ENCODE data around the gene MIDN.

Gene MIDN

GRCh38 chr19:1292419-1293151 is 44.2 kb downstream of the MIDN start:
- Histone ChIP-seq H3K27me3 (ENCODE audit: insufficient read depth, low read length, poor library complexity) (no peaks in the 10 kb centered on the region), H3K4me2 (ENCODE audit: low read length) (no peak overlapping the region), H3K56ac (ENCODE audit: low read length) (no peak overlapping the region), H4K5ac (ENCODE audit: low read length) (no peak overlapping the region), H3K27ac (ENCODE audit: low read depth, low read length) (no peak overlapping the region), H3K18ac (ENCODE audit: low read length) (no peak overlapping the region), H2BK5ac (ENCODE audit: low read length) (no peak overlapping the region), H2BK15ac (replicated peaks; ENCODE audit: low read depth) (no peak overlapping the region), H3K4me1 (ENCODE audit: control insufficient read depth, low read depth, low read length) (no peaks in the 10 kb centered on the region), H3K23ac (ENCODE audit: low read length) (no peak overlapping the region), H2AK5ac (ENCODE audit: low read length) (no peak overlapping the region), H3K4ac (ENCODE audit: low read depth, low read length) (no peak overlapping the region), H3K79me2 (ENCODE audit: control insufficient read depth, insufficient read depth, low read length) (no peaks in the 10 kb centered on the region), H3K9ac (ENCODE audit: low read length) (no peak overlapping the region), H3K4me3 (ENCODE audit: low read length) (no peak overlapping the region), H3K79me1 (ENCODE audit: low read length) (no peaks in the 10 kb centered on the region), H4K8ac (ENCODE audit: low read depth, low read length) (no peak overlapping the region), H2BK120ac (ENCODE audit: low read depth, low read length) (no peak overlapping the region), H3K36me3 (ENCODE audit: control insufficient read depth, insufficient read depth, low read length) (no peaks in the 10 kb centered on the region)
- no CpG with 5 or more reads among the region's 17 CpGs for WGBS (ENCODE audit: extremely low coverage, insufficient coverage, low lambda C conversion rate)
- DNase-seq, result no peak

DNA sequence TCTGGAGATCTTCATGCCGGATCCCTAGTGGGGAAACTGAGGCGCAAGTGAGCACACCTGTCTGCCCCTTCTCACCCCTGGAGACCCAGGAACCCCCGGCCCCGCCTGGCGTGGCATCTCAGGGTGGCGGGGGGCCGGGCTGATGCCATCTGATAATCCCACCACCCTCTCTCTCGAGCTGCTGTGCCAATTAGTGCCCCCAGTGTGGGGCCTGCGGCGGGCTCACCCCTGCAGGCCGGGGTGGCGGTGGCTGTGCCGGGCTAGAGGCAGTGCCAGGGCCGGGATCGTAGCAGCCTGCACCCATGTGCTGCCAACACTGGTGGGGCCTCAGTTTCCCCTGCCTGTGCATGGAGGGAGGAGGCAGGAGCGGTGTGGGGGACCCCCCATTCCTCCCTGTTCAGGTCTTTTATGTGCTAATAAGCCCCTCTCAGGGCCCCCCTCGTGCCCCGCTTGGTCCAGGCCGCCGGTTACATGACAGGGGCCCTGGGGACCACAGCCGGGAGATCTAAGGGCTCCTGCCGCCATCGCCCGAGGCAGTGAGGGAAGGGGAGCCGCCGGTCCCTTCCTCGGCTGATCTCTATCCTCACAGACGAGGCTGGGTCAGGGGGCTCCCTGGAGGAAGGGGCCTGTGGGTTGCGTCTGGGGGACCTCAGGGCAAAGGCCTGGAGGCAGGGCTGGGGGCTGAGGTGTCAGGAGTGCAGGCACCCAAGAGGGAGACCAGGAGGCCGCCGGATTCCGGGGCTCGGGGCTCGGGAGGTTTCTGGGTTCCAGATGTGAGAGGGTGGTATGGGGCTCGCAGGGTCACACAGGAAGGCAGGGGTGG is 45.6 kb downstream of the MIDN start:
- H4K5ac ChIP-seq (ENCODE audit: low read length), result no peak overlapping the region

DNA sequence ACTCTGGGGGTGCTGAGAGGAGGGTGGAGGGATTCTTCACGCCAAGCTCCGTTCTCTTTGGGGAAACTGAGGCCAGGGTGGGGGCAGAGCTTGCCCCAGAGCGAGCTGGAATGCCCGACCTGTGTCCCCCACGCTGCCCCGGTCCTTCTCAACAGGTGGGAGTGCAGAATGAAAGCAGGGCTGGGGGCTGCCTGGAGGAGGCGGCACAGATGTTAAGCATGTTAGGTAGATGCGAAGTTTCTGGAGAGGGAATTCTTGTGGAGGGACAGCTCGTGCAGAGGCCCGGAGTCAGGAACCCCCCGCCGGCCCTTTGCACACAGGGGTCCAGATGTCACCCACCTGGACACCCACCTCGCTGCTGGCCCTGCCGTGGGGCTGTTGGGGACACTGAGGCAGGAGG is 46.3 kb downstream of the MIDN start:
- no peak overlapping the region for H3K18ac ChIP-seq (ENCODE audit: low read length)
- H2BK5ac ChIP-seq (ENCODE audit: low read length), result no peak overlapping the region
- H3K79me1 ChIP-seq (ENCODE audit: low read length), result no peaks in the 10 kb centered on the region
- no peak overlapping the region for H3K4me3 ChIP-seq (ENCODE audit: low read length)
- H3K4me1 ChIP-seq (ENCODE audit: control insufficient read depth, low read depth, low read length), result no peaks in the 10 kb centered on the region
- H2BK120ac ChIP-seq (ENCODE audit: low read depth, low read length), result no peak overlapping the region
- H3K4me2 ChIP-seq (ENCODE audit: low read length), result no peak overlapping the region
- no peak overlapping the region for H2BK15ac ChIP-seq (replicated peaks; ENCODE audit: low read depth)
- H3K36me3 ChIP-seq (ENCODE audit: control insufficient read depth, insufficient read depth, low read length), result no peaks in the 10 kb centered on the region
- no peak overlapping the region for H4K8ac ChIP-seq (ENCODE audit: low read depth, low read length)
- H3K27me3 ChIP-seq (ENCODE audit: insufficient read depth, low read length, poor library complexity), result no peaks in the 10 kb centered on the region
- no peak overlapping the region for H3K56ac ChIP-seq (ENCODE audit: low read length)
- H4K5ac ChIP-seq (ENCODE audit: low read length), result no peak overlapping the region
- H2AK5ac ChIP-seq (ENCODE audit: low read length), result no peak overlapping the region
- no peaks in the 10 kb centered on the region for H3K79me2 ChIP-seq (ENCODE audit: control insufficient read depth, insufficient read depth, low read length)
- H3K27ac ChIP-seq (ENCODE audit: low read depth, low read length), result no peak overlapping the region
- no peak overlapping the region for H3K9ac ChIP-seq (ENCODE audit: low read length)
- no peak overlapping the region for H3K23ac ChIP-seq (ENCODE audit: low read length)
- no CpG with 5 or more reads among the region's 14 CpGs for WGBS (ENCODE audit: extremely low coverage, insufficient coverage, low lambda C conversion rate)
- H3K4ac ChIP-seq (ENCODE audit: low read depth, low read length), result no peak overlapping the region
- no peak for DNase-seq

More for the DNA sequence above, 45.6 kb downstream of the MIDN start:
- Histone ChIP-seq H3K4me2 (ENCODE audit: low read length) (no peak overlapping the region), H3K4ac (ENCODE audit: low read depth, low read length) (no peak overlapping the region), H3K56ac (ENCODE audit: low read length) (no peak overlapping the region), H3K27ac (ENCODE audit: low read depth, low read length) (no peak overlapping the region), H3K79me2 (ENCODE audit: control insufficient read depth, insufficient read depth, low read length) (no peaks in the 10 kb centered on the region), H3K4me1 (ENCODE audit: control insufficient read depth, low read depth, low read length) (no peaks in the 10 kb centered on the region), H3K9ac (ENCODE audit: low read length) (no peak overlapping the region), H2BK5ac (ENCODE audit: low read length) (no peak overlapping the region), H3K79me1 (ENCODE audit: low read length) (no peaks in the 10 kb centered on the region), H2BK120ac (ENCODE audit: low read depth, low read length) (no peak overlapping the region), H3K27me3 (ENCODE audit: insufficient read depth, low read length, poor library complexity) (no peaks in the 10 kb centered on the region), H3K18ac (ENCODE audit: low read length) (no peak overlapping the region), H2BK15ac (replicated peaks; ENCODE audit: low read depth) (no peak overlapping the region), H4K8ac (ENCODE audit: low read depth, low read length) (no peak overlapping the region), H2AK5ac (ENCODE audit: low read length) (no peak overlapping the region), H3K4me3 (ENCODE audit: low read length) (no peak overlapping the region), H3K23ac (ENCODE audit: low read length) (no peak overlapping the region), H3K36me3 (ENCODE audit: control insufficient read depth, insufficient read depth, low read length) (no peaks in the 10 kb centered on the region)
- no peak for DNase-seq
- WGBS (ENCODE audit: extremely low coverage, insufficient coverage, low lambda C conversion rate), result no CpG with 5 or more reads among the region's 35 CpGs

DNA sequence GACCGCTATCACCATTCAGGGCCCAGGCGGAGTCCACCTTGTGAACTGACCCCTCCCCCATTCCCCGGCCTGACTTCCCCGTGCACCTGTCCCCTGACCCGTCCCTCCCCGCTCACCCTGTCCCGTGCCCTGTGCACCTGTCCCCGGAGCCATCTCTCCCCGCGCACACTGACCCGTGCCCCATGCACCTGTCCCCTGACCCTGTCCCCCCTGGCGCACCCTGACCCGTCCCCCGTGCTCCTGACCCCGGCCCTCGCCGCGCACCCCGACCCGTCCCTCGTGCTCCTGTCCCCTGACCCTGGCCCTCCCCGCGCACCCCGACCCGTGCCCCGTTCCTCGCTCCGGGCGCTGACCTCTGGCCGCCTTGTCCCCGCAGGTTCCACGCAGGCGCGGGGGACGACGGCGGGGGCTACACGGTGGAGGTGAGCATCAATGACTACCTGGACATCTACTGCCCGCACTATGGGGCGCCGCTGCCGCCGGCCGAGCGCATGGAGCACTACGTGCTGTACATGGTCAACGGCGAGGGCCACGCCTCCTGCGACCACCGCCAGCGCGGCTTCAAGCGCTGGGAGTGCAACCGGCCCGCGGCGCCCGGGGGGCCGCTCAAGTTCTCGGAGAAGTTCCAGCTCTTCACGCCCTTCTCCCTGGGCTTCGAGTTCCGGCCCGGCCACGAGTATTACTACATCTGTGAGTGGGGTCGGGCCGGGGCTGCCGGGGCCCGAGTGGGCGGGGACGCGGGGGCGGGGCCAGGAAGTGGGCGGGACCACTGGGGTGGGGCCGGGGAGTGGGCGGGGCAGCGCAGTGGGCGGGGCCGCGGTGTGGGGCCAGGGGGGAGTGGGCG is 47.0 kb downstream of the MIDN start:
- Histone ChIP-seq H3K27me3 (ENCODE audit: insufficient read depth, low read length, poor library complexity) (no peaks in the 10 kb centered on the region), H3K79me1 (ENCODE audit: low read length) (no peaks in the 10 kb centered on the region), H3K56ac (ENCODE audit: low read length) (no peak overlapping the region), H4K5ac (ENCODE audit: low read length) (no peak overlapping the region), H3K36me3 (ENCODE audit: control insufficient read depth, insufficient read depth, low read length) (no peaks in the 10 kb centered on the region), H4K8ac (ENCODE audit: low read depth, low read length) (no peak overlapping the region), H3K4ac (ENCODE audit: low read depth, low read length) (no peak overlapping the region), H3K79me2 (ENCODE audit: control insufficient read depth, insufficient read depth, low read length) (no peaks in the 10 kb centered on the region), H2AK5ac (ENCODE audit: low read length) (no peak overlapping the region), H2BK120ac (ENCODE audit: low read depth, low read length) (no peak overlapping the region), H3K9ac (ENCODE audit: low read length) (no peak overlapping the region), H2BK5ac (ENCODE audit: low read length) (no peak overlapping the region), H3K4me3 (ENCODE audit: low read length) (no peak overlapping the region), H2BK15ac (replicated peaks; ENCODE audit: low read depth) (no peak overlapping the region), H3K23ac (ENCODE audit: low read length) (no peak overlapping the region), H3K18ac (ENCODE audit: low read length) (no peak overlapping the region), H3K4me1 (ENCODE audit: control insufficient read depth, low read depth, low read length) (no peaks in the 10 kb centered on the region), H3K4me2 (ENCODE audit: low read length) (no peak overlapping the region), H3K27ac (ENCODE audit: low read depth, low read length) (no peak overlapping the region)
- WGBS (ENCODE audit: extremely low coverage, insufficient coverage, low lambda C conversion rate), result no CpG with 5 or more reads among the region's 82 CpGs
- no peak for DNase-seq

DNA sequence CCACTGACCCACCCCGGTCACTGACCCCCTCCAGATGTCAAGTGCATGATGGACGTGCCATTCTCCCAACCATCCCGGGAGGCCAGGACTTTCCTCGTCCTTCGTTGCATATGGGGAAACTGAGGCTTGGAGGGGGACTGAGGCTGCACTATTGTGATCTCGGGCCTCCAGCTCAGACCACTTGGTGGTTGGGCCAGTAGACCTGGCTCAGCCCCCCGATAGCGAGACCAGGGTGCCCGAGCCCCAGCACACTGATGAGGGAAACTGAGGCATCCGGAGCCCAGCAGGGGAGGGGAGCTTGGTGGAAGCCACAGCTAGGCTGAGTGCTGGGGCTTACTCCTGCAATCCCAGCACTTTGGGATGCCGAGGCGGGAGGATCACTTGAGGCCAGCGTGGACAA is 47.7 kb downstream of the MIDN start:
- Histone ChIP-seq H3K4me2 (ENCODE audit: low read length) (no peak overlapping the region), H3K36me3 (ENCODE audit: control insufficient read depth, insufficient read depth, low read length) (no peaks in the 10 kb centered on the region), H3K79me2 (ENCODE audit: control insufficient read depth, insufficient read depth, low read length) (no peaks in the 10 kb centered on the region), H3K27ac (ENCODE audit: low read depth, low read length) (no peak overlapping the region), H3K4me1 (ENCODE audit: control insufficient read depth, low read depth, low read length) (no peaks in the 10 kb centered on the region), H3K79me1 (ENCODE audit: low read length) (no peaks in the 10 kb centered on the region), H4K8ac (ENCODE audit: low read depth, low read length) (no peak overlapping the region), H4K5ac (ENCODE audit: low read length) (no peak overlapping the region), H3K27me3 (ENCODE audit: insufficient read depth, low read length, poor library complexity) (no peaks in the 10 kb centered on the region), H2AK5ac (ENCODE audit: low read length) (no peak overlapping the region), H2BK15ac (replicated peaks; ENCODE audit: low read depth) (no peak overlapping the region), H3K56ac (ENCODE audit: low read length) (no peak overlapping the region), H2BK120ac (ENCODE audit: low read depth, low read length) (no peak overlapping the region), H3K4ac (ENCODE audit: low read depth, low read length) (no peak overlapping the region), H3K4me3 (ENCODE audit: low read length) (no peak overlapping the region), H3K23ac (ENCODE audit: low read length) (no peak overlapping the region), H3K9ac (ENCODE audit: low read length) (no peak overlapping the region), H2BK5ac (ENCODE audit: low read length) (no peak overlapping the region), H3K18ac (ENCODE audit: low read length) (no peak overlapping the region)
- no CpG with 5 or more reads among the region's 13 CpGs for WGBS (ENCODE audit: extremely low coverage, insufficient coverage, low lambda C conversion rate)
- no peak for DNase-seq

All from mesendoderm (in vitro differentiated cells).